DMS53 treated with DMSO at 0.1 percent for 48 hours (cell line): Measurements from ENCODE around the gene CNGA4.
"Not testable (repeated sequence)": the region's sequence is repeated elsewhere in the genome, so short reads cannot be mapped to it uniquely, and the experiment has no call there.

ENCODE experiments used
- DNase-seq: peaks from one replicate; lab custom pipeline; 2025; ENCODE audit not compliant: unreplicated experiment; lab: John Stamatoyannopoulos, UW

The CNGA4 gene

DNA sequence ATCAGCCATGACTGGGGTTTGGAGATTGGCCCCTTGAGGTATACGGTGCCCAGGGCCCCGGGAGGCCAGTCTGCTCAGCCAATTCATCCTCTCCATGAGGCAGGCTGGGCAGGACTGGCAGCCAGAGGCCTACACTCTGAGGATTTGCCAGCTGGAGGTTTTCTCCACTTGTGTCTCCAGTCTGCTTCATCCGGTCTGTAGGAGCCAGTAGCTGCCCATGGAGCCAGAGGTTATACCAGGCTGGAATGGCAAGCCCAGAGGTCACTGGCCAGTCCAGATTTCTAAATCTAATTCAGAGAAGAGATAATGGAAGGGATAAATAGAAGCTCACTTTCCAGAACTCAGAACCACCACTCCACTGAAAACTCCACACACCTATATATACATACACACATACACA, 14.5 kb upstream of the CNGA4 start:
- no peak for DNase-seq

DNA sequence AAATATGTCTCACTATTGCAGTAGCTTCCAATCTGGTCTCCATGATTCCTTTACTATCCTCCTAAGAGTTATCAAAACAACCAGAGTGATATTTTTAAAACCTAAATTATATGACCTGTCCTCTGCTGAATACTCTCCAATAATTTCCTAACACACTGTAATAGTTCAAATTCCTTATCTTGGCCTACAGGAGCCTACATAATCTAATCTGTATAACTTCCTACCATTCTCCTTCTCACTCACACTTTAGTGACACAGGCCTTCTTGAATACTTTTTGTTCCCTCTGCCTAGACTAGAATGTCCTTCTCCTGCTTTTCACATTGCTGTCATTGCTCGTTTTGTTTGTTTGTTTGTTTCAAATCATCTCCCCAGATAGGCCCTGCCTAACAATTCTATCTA, 13.9 kb upstream of the CNGA4 start:
- DNase-seq = no peak

DNA sequence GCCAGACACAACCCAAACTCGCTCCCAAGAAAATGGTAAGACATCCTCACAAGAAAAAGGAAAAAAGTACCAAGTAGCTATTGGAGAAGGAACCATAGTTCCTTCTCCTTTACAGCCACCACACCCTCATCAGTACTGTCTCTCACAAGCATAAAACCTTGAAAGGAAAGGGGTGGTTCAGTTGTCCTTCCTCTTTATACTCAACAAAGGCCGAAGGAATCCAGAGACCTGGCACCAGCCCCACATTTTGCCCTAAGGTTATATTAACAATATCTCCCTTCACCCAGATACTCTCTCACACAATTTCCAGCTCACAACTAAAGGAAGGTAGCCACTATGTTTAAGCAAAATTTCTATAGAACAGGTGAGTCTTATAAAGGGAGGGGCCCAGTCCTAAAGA, 13.0 kb upstream of the CNGA4 start:
- no peak for DNase-seq

DNA sequence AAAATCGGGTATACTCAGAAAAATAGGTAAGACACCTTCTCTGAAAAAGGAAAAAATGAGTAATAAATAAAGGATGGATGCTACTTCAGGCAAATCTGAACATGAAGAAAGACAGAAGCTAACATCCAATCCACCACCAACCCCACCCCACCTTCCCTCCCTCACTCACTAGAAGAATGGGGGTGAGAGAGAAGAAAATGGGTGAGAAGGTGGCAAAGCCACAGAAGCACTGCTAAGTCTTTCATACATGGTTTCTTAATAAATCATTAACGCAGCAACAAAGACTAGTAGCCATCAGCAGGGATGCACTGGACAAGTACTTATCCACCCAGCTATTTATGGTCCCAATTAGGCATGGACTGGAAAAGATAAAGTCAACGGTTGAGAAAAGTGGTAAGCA, 10.4 kb upstream of the CNGA4 start:
- no peak for DNase-seq

DNA sequence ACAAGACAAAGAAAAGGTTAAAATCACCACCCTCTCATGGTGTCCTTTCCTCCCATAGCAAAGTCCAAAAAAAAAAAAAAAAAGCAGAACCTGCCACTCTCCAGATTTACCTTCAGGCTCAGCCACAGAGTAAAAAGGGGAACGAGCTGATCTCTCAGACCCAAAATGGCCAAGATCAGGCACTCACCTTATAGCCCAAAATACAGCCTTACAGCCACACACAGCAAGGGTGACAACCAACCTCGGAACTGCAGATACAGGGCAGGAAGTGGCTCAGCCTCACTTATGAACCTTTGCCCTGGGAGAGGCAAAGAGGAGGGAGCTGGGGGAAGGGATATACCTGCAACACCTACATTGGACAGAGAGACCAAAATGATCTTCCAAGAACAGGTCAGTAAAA, 9.0 kb upstream of the CNGA4 start:
- DNase-seq = no peak

DNA sequence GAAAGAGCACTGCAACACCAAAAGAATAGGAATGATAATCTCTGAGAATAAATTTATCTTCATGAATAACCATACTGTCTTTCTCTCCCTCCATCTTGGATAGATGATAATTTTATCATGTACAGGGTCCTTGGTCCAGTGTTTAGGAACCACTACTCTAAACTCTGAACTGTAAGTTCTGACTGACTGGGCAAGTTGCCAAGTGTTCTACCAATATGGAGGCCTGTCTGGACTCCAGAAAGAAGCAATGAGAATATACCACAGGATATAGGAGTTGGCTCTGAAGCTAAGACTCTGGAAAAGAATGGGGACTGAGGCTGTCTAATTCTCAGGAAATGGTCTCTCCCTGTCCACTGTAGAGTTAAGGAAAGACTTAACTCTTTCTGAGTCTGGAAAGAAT, 6.0 kb upstream of the CNGA4 start:
- DNase-seq = no peak

DNA sequence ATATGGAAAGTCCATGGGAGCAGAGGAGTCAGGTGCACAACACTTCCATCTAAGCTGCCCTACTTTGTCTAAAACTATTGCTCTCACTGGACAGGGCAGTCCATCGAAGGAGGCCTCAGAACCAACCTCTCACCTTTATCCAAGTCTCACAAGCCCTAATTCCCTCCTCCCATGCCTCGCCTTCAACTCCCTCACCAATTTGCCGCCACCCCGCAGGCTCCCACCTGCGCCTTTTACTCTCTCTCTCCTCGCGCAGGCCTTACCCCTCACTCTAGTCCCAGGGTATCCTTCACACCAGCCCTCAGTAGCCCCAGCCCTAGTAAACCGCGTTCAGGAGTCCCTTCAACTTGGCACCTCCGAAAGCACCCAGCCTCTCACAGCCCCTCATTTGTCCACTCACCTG, 4.9 kb upstream of the CNGA4 start:
- DNase-seq = no peak

DNA sequence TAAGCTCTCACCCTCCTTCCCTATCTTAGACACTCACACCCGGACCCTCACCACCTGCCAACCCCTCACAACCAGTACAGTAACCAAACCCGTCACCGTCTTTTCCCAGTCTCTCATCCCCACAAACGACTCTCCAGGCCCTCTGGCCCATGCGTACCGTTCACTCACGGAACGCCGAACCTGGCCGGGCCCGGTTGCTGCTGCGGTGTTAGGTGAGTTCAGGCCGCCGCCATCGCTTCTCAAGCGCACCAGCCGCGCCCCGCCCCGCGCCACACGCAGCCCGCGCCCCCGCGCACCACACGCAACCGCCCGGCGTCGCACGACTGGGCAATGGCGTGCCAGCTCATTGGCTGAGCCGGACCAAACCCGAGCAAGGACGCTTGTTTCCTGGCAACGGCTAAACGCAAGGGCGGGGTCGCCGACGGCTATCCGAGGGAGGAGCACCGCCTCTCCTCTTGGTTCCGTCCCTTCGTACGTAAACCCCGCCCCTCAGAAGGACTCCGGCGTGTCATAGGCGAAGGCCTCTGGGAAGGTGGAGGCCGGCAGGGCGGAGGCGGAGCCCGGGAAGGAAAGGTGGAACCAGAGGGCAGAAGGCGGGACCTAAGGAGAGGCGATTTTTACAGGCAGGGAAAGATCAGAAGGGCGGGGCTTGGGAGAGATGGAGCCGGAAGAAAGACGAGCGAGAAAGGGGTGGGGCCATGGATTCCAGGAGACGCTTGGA, 4.3 kb upstream of the CNGA4 start, which contains the start of gene FHIP1B:
TSS of gene FHIP1B (minus strand) at position 250 of the 721 bp plus-strand sequence. CDS start 10,120 bp downstream, outside the sequence.
- peak; percentile 100 for DNase-seq

DNA sequence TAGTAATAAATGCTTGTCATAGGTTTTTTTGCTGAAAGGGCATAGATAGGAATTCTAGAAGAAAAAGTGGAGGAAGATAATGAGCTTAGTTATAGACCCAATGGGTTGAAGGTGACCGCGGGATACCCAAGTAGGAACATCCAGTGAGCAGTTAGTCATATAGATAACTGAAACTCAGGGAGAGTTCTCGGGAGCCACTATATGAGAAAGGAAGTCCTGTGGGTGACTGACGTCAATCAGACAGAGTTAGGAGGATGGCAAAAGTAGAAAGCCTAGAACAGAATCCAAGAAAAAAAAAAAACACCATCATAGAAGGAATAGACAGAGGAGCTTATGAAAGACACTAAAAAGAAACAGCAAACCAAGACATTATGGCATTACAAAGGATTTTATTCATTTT, 1.6 kb upstream of the CNGA4 start:
- no peak for DNase-seq

DNA sequence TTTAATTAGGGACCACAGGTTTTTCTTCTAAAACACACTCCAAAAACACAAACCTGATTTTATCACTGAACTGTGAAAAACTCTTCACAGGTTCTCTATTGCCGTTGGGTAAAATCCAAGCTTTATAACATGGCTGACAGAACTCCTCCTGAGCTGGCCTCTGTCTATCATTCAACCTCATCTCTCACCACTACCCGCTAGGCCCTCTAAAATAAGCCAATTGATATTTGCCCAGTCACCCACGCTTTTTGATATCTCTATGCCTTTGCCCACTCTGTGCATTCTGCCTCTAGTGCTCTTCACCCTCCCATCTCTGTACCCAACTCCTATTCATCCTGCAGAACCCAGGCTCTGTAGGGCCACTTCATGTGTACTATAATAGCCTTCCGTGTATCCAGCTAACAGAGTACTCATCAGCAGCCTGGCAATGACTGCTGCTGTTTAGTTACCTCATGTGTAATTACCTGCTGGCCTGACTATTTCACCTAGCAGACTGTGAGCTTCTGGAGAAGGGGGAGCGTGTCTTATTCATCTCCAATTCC, 1.1 kb upstream of the CNGA4 start:
- DNase-seq = no peak

DNA sequence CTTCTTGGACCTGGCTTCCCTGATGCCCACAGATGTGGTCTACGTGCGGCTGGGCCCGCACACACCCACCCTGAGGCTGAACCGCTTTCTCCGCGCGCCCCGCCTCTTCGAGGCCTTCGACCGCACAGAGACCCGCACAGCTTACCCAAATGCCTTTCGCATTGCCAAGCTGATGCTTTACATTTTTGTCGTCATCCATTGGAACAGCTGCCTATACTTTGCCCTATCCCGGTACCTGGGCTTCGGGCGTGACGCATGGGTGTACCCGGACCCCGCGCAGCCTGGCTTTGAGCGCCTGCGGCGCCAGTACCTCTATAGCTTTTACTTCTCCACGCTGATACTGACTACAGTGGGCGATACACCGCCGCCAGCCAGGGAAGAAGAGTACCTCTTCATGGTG, 1.2 kb downstream of the CNGA4 start:
- no peak for DNase-seq

DNA sequence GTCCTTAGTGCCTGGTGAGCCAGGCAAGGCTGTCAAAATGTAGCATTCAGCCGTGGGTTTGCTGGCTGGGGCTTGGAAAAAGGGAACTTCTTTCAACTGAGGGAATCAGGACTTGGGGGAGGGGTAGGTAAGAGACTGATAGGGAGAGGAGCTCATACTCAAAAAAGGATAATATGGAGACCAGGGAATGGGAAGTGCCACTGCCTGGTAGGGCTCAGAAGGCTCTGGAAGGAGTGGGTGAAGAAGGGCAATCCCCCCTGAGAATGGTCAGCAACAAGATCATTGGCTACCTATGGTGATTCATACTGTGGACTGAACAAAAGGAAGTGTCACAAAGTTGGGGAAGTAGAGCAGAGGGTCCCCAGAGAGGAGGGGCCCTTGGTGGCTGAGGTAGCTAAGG, 1.9 kb downstream of the CNGA4 start:
- no peak for DNase-seq

DNA sequence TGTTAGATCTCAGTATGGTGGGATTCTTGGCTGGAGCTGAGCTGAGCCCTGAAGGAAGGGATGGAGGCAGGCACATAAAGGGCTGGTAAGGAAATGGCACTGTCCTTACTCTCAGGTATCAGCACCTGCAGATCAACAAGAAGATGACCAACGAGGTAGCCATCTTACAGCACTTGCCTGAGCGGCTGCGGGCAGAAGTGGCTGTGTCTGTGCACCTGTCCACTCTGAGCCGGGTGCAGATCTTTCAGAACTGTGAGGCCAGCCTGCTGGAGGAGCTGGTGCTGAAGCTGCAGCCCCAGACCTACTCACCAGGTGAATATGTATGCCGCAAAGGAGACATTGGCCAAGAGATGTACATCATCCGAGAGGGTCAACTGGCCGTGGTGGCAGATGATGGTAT, 2.4 kb downstream of the CNGA4 start:
- no peak for DNase-seq

DNA sequence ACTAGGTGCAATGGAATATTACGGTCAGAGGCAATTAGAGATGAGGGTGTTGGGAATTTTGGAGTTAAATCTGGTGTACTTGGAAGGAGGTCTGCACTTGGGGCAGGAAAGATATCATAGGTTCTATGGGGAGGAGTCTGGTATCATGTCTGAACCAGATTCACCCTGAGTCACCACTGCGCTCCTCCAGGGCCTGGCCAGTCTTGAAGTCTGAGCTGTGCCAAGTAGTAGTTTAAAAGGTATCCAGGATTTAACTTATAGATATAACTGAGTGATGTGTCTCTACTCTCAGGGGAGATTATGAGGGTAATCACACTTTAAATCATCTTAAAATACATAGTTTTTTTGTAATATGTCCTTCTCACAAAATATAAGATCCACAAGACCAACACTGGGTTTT, 6.6 kb downstream of the CNGA4 start:
- no peak for DNase-seq

DNA sequence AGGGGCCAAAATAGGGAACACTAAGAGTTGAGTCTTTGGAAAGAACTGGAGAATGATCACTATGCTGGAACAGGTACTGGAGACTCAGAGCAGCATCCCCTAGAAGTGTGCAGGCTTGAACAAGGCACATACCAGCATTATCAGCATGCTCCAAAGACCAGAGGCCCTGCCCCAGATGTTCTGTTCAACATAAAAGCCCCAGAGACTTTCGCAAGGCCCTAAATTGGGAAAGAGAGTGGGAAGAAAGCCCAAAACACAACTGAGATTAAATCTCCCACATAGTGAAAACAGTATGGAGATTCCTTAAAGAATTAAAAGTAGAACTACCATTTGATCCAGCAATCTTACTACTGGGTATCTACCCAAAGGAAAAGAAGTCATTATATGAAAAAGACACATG, 9.4 kb downstream of the CNGA4 start:
- no peak for DNase-seq

DNA sequence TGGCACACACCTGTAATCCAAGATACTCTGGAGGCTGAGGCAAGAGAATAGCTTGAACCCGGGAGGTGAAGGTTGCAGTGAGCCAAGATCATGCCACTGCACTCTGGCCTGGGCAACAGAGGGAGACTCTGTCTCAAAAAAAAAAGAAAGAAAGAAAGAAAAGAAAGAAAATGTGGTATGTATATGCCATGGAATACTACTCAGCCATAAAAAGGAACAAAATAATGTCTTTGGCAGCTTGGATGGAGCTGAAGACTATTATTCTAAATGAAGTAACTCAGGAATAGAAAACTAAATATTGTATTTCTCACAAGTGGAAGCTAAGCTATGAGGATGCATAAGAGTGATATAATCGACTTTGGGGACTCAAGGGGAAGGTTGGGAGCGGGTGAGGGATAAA, 10.0 kb downstream of the CNGA4 start:
- not testable (repeated sequence) for DNase-seq

DNA sequence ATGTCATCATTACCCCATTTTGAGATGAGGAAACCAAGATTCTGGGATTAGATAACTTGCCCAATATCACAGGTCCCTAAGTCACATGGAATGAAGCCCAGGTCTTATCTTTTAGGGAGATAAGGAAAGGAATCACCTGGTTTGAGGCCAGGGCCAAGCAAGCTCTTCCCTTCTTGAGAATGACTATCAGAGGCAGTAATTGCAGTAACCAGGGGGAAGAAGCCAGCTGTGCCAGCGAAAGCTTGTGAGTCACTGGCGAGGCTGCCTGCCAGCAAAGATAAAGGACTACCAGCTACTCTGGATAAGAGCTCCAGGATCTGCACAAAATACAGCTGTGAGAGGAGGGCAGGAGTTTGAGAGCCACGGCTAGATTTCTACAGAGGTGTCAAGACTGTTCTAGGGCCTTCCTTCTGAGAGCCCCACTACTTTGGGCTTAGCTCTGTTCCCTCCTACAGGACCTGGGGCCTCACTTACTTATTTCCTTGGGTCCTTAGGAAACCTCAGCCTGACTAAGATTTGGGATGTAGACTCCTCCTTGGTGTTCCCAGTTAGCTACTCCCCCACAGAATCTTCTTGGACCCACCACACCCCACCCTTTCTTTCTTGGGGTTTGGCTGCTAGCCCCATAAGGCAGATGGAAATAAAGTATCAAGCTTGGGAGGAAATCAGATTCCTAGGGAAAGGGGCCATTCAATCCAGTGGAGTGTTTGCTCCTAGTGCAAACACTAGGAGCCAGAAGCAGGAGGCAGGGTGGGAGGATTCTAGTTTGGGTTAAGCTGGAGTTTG, 11.1 kb downstream of the CNGA4 start:
- DNase-seq = no peak

DNA sequence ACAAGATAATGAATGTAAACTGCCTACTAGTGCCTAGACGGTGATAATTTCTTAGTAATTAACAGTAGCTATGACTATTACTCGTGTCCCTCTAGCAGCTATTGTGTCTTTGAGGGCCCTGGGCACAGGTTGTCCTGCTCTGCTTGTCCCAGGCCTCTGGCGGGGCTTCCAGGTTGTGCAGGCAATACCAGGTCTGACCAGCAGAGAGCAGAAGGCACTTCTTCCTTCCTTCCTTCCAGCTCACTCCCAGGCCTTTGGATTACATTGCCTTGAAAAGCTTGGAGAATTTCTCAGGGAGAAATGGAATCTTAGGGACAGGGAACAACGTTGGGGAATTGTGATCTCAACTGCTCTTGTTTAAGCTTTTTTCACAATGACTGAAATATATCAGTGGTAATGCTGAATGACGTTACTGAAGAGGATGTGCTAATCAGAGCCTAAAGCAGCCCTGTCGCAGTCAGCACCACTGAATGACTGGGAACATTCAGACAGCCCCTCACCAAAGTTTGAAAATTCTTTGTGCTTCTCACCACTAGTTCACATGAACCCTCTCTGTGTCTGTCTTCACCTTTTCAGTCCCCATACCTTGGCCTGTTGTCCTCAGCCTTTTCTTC, 12.3 kb downstream of the CNGA4 start:
- peak; percentile 77 for DNase-seq

DNA sequence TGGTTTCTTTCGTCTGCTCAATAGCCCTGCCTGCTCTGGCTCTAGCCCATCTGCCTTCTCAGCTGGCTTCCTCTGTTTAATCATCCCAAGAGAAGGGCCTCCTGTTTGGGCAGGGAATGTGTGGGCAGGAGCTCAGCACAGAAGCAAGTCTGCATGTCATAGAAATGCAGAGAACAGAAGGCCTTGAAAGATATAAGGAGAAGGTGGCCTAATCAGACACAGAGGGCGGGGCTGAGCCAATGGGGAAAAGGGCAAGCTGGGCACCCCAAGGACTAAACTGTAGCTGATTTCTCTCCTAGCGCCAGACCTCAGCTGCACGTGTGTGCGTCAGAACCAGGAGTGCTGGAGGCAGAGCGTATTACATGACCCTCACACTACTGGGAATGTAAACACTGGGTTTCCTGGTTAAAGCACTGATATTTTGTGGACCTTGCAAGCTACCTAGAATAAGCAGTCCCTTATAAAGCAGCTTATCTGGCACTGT, 13.1 kb downstream of the CNGA4 start:
- no peak for DNase-seq

DNA sequence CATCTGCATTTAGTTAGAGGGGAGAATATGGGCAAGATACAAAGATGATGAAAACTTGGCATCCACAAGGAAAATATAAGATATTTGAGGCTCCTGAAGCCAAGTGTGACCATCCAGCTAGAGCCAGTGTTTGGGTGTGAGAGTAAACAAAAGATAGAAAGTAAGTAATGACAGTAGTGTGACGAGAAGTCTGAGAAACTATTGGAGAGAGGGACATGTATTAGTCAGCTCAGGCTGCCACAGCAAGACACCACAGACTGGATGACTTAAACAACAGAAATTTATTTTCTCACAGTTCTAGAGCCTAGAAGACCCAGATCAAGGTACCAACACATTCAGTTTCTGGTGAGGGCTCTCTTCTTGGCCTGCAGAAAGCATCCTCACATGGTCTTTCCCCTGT, 14.3 kb downstream of the CNGA4 start:
- no peak for DNase-seq

DNA sequence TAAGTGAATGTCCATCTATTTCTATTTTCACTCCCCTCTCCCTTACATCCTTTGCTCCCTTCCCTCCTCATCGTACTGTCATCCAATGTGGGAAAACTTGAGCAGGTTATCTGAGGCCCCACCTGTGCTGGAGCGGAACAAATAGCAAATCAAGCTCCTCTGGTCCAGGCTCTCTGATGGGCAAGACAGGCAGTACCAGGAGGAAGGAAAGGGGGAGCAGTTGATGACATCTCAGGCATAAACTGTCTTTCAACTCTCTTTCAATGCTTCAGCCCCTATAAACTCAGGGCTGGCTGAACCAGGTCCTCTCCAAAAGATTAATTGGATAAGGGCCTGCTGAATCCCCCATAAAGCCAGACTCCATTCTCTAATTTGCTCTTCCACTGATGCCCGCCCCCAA, 19.3 kb downstream of the CNGA4 start:
- DNase-seq = no peak
